MM.1S (cell line): ENCODE results near the gene COL28A1.

Source experiments
- DNase-seq: peaks from one replicate; pipeline ENCODE4 v3.0.0-alpha.2; 2015
- H2AFZ ChIP-seq: fragments of 300-600 bp; sonication (generic); 2 replicates; pipeline ENCODE4 v1.6.0; 2016; ENCODE audit warnings: antibody characterized with exemption, low read length
- H3F3A ChIP-seq: fragments of 300-600 bp; sonication (generic); 2 replicates; pipeline ENCODE4 v1.6.1; 2016; ENCODE audit warnings: mild to moderate bottlenecking, antibody characterized with exemption, low read length, moderate library complexity, mixed read lengths; ENCODE audit not compliant: insufficient read depth
- H3K27ac ChIP-seq: fragments of 300-600 bp; sonication (generic); 2 replicates; pipeline ENCODE4 v1.5.1; 2016; ENCODE audit warnings: mild to moderate bottlenecking, low read length
- H3K27me3 ChIP-seq: fragments of 300-600 bp; sonication (generic); replicated peaks from 2 replicates; pipeline ENCODE4 v1.6.0; 2016; ENCODE audit warnings: low read length; ENCODE audit not compliant: insufficient read depth
- H3K36me3 ChIP-seq: fragments of 300-600 bp; sonication (generic); replicated peaks from 2 replicates; pipeline ENCODE4 v1.6.1; 2016; ENCODE audit warnings: mild to moderate bottlenecking, low read length, mixed read lengths; ENCODE audit not compliant: insufficient read depth
- H3K4me1 ChIP-seq: fragments of 300-600 bp; sonication (generic); 2 replicates; pipeline ENCODE4 v1.6.1; 2016; ENCODE audit warnings: low read length, mixed read lengths
- H3K4me2 ChIP-seq: fragments of 300-600 bp; sonication (generic); 2 replicates; pipeline ENCODE4 v1.6.0; 2016; ENCODE audit warnings: low read depth, low read length
- H3K4me3 ChIP-seq: fragments of 300-600 bp; sonication (generic); 2 replicates; pipeline ENCODE4 v1.5.1; 2016; ENCODE audit warnings: low read length, mixed read lengths
- H3K79me2 ChIP-seq: fragments of 300-600 bp; sonication (generic); 2 replicates; pipeline ENCODE4 v1.6.1; 2016; ENCODE audit warnings: mixed run types, low read length, mixed read lengths
- H3K9ac ChIP-seq: fragments of 300-600 bp; sonication (generic); 2 replicates; pipeline ENCODE4 v1.6.1; 2016; ENCODE audit warnings: low read length, mixed read lengths
- H3K9me2 ChIP-seq: fragments of 300-600 bp; sonication (generic); replicated peaks from 2 replicates; pipeline ENCODE4 v1.6.1; 2016; ENCODE audit warnings: mild to moderate bottlenecking, low read length, mixed read lengths; ENCODE audit not compliant: insufficient read depth
- H3K9me3 ChIP-seq: fragments of 300-600 bp; sonication (generic); replicated peaks from 2 replicates; pipeline ENCODE4 v1.6.1; 2016; ENCODE audit warnings: mild to moderate bottlenecking, low read length, mixed read lengths; ENCODE audit not compliant: insufficient read depth
- H4K20me1 ChIP-seq: fragments of 300-600 bp; sonication (generic); 2 replicates; pipeline ENCODE4 v1.6.1; 2016; ENCODE audit warnings: mild to moderate bottlenecking, low read length, moderate library complexity, mixed read lengths; ENCODE audit not compliant: insufficient read depth
- CTCF ChIP-seq: fragments of 300-600 bp; sonication (generic); IDR thresholded peaks from 2 replicates; pipeline ENCODE4 v1.5.1; 2016; ENCODE audit warnings: antibody characterized with exemption, low read length, mixed read lengths
- EZH2 ChIP-seq: fragments of 300-600 bp; sonication (generic); optimal IDR thresholded peaks from 2 replicates; pipeline ENCODE3; 2017; ENCODE audit warnings: low read depth, mild to moderate bottlenecking, antibody characterized with exemption, low read length, mixed read lengths
- EZH2phosphoT487 ChIP-seq: fragments of 300-600 bp; sonication (generic); IDR thresholded peaks from 2 replicates; pipeline ENCODE4 v1.6.1; 2018; ENCODE audit warnings: antibody characterized with exemption, low read length

The COL28A1 gene

GRCh38 chr7:7557252-7557651, 21.6 kb upstream of the COL28A1 start:
- H3K4me2 ChIP-seq: no peak overlapping the region
- H3K4me3 ChIP-seq: no peak overlapping the region
- no peaks in the 10 kb centered on the region for H3K27me3 ChIP-seq
- H3K27ac ChIP-seq: no peak overlapping the region
- H3F3A ChIP-seq: no peaks in the 10 kb centered on the region
- no peaks in the 10 kb centered on the region for H3K9me2 ChIP-seq
- H4K20me1 ChIP-seq: no peaks in the 10 kb centered on the region
- H2AFZ ChIP-seq: no peak overlapping the region
- H3K9ac ChIP-seq: no peak overlapping the region
- peaks cover 2% of the 10 kb centered on the region; the same call in 1 of the 2 replicates for H3K4me1 ChIP-seq
- H3K79me2 ChIP-seq: no peaks in the 10 kb centered on the region
- TF ChIP-seq CTCF (no peak), EZH2phosphoT487 (no peak)
- H3K36me3 ChIP-seq: no peaks in the 10 kb centered on the region
- H3K9me3 ChIP-seq: no peaks in the 10 kb centered on the region
- DNase-seq: no peak

DNA sequence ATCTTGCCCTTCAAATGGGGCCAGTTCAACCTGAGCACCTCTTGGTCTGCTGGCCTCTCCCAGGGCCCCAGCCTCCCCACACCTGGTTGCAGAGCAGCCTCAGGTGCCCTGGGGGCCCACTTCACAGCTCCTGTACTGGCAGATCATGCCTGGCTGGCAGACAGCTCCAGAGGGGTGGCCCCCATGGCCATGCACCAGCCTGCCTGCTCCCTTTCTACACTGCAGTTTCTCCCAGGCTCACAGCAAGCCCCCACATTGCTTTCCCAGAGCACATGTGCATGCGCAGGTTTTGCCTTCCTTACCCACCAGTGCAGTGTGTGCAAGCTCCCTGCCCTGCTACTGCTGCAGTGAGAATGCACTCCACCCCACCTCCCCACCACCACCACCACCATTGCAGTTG, 21.2 kb upstream of the COL28A1 start:
- Histone ChIP-seq H4K20me1 (no peaks in the 10 kb centered on the region), H3K36me3 (no peaks in the 10 kb centered on the region), H3K9ac (no peak overlapping the region), H3K79me2 (no peaks in the 10 kb centered on the region), H3K4me3 (no peak overlapping the region), H3K4me2 (no peak overlapping the region), H3K27me3 (no peaks in the 10 kb centered on the region), H3F3A (no peaks in the 10 kb centered on the region), H2AFZ (no peak overlapping the region), H3K4me1 (peaks cover 4% of the 10 kb centered on the region; the same call in 1 of the 2 replicates), H3K9me3 (no peaks in the 10 kb centered on the region), H3K9me2 (no peaks in the 10 kb centered on the region), H3K27ac (no peak overlapping the region)
- DNase-seq: no peak
- TF ChIP-seq EZH2phosphoT487 (no peak), CTCF (no peak), EZH2 (no peak)

GRCh38 chr7:7554649-7555575, 19.2 kb upstream of the COL28A1 start:
- H3K9me2 ChIP-seq: no peaks in the 10 kb centered on the region
- no peaks in the 10 kb centered on the region for H3K27me3 ChIP-seq
- H3F3A ChIP-seq: no peaks in the 10 kb centered on the region
- TF ChIP-seq EZH2phosphoT487: no peak
- TF ChIP-seq EZH2: no peak
- no peak for TF ChIP-seq CTCF
- no peaks in the 10 kb centered on the region for H3K36me3 ChIP-seq
- H3K4me3 ChIP-seq: no peak overlapping the region
- H3K79me2 ChIP-seq: no peaks in the 10 kb centered on the region
- no peak overlapping the region for H3K9ac ChIP-seq
- H3K4me1 ChIP-seq: peaks cover 4% of the 10 kb centered on the region; the same call in 1 of the 2 replicates
- no peak for DNase-seq
- H3K4me2 ChIP-seq: no peak overlapping the region
- no peaks in the 10 kb centered on the region for H4K20me1 ChIP-seq
- no peaks in the 10 kb centered on the region for H3K9me3 ChIP-seq
- H2AFZ ChIP-seq: no peak overlapping the region
- no peak overlapping the region for H3K27ac ChIP-seq
